Measurements from ENCODE around the gene PPFIBP2.

PPFIBP2 gene

DNA sequence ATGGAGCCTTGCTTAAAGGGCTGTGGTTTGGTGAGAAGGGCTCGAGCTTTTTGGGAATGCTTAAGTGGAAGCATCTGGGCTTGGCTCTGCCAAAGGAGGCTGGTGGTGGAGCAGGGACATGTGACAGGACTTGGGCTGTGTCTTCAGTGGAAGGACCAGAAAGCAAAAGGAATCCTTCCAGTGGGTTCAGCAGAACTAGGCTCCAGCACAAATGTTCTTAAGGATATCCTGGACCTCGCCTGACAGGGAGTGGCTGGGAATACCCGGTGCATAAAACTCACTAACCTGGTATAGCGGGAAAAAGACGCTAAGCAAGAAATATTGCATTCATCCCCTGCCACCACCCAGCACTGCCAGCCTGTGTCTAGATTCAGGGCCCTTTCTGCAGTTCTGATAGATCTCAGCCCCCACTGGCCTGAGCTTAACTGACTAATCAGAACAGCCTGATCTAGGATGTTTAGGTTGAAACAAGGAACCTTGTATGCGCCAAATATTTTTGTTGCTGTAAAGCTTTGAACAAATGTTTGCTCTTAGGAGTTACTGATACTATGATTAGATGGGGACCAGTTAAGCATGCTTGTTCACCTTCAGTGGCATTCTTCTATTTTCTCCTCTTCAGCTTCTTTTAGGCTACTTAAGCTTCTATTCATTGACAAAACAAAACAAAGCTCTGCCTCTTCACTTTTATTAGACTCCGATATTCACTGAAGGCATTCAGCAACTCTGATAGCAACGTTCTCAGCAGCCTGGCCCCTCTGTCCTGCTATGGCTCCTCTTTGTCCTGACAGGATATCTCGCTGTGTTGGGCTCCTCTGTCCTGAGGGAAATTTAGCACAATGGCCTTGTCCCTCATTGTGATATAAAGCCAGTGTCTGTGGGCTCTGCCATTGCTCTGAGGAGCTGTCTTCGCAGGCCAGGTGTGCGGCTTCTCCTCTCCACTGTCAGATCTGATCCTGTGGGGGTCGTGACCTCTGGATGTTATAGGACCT is 25.0 kb downstream of the PPFIBP2 start:
- no peak for DNase-seq (ENCODE audit: low read depth)
- TF ChIP-seq, protein P1, sequence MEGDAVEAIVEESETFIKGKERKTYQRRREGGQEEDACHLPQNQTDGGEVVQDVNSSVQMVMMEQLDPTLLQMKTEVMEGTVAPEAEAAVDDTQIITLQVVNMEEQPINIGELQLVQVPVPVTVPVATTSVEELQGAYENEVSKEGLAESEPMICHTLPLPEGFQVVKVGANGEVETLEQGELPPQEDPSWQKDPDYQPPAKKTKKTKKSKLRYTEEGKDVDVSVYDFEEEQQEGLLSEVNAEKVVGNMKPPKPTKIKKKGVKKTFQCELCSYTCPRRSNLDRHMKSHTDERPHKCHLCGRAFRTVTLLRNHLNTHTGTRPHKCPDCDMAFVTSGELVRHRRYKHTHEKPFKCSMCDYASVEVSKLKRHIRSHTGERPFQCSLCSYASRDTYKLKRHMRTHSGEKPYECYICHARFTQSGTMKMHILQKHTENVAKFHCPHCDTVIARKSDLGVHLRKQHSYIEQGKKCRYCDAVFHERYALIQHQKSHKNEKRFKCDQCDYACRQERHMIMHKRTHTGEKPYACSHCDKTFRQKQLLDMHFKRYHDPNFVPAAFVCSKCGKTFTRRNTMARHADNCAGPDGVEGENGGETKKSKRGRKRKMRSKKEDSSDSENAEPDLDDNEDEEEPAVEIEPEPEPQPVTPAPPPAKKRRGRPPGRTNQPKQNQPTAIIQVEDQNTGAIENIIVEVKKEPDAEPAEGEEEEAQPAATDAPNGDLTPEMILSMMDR (IDR thresholded peaks at IDR 0.05; ENCODE audit: low read length, missing control alignments): no peak
- H3K4me3 ChIP-seq (replicated peaks; ENCODE audit: low read depth, low read length): no peak overlapping the region

DNA sequence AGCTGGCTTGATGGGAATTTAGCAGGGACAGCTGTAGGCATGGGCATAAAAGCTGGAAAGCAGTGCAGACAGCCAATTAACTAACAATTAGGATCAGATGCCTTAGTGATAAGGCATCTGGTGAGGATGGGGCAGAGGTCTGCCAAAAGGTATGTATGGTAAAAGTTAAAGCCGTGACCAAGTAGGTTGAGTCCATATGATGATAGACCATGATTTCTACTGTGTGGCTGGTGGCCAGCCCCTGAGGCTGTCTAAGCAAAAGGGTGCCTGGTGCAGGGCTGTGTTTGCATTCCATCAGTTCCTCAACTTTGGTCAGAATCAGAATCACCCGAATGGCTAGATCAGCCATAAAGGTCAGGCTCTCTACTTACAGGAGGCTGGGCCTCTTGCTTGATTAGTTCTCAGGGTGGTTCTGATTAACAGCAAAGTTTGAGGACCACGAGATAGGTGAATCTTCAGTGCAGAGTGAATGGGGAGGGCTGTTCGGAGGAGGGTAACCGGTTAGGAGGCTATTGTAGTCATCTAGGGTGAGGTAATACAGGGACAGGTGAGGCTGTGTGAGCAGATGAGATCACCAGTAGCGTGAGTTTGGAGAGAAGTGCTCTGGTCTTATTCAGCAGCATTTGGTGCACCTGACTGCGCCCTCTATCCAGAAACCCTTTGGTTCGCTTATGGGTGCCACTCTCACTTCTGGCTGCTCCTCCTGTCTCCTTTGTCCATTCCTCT is 27.2 kb downstream of the PPFIBP2 start:
- H3K4me3 ChIP-seq (replicated peaks; ENCODE audit: low read depth, low read length): no peak overlapping the region
- DNase-seq (ENCODE audit: low read depth): no peak
- TF ChIP-seq, protein P1 (IDR thresholded peaks at IDR 0.05; ENCODE audit: low read length, missing control alignments): no peak

DNA sequence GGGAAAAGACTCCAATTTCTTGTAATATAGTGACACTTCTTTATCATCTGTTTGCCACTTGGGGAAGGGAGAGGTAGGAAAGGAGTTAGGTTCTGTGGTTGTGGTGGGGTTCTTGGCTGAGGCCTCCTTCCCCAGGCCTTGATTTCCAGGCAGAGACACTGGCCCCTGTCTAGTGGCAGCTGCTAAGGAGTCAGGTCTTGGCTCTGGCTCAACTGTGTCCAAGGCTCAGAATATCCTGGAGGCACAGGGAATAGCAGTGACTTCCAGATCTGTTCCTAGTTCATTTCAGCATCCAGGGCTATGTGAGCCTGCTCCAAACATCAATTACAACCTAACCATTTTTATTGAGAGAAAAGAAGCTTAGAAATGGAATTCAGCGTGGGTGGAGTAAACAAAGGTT is 29.5 kb downstream of the PPFIBP2 start:
- TF ChIP-seq, protein P1 (IDR thresholded peaks at IDR 0.05; ENCODE audit: low read length, missing control alignments): no peak
- no peak overlapping the region for H3K4me3 ChIP-seq (replicated peaks; ENCODE audit: low read depth, low read length)
- DNase-seq (ENCODE audit: low read depth): no peak

DNA sequence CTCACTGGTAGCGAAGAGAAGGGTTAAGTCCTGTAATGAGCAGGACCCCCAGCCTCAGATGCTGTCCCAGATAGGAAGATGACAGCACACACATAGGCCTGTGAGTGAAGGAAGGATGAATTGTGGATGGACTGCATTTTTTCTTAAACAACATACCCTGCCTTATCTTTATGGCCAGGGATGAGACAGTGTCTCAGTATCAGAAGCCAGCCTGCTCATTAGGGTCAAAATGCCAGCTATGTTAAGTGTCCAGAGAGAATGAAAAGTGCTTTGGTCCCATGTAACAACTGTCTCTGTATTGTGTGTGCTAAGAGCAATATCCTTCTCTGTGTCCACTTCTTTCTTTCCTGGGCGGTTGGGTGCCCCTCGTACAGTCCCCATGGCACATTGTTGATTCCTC is 30.2 kb downstream of the PPFIBP2 start:
- no peak for DNase-seq (ENCODE audit: low read depth)
- TF ChIP-seq, protein P1 (IDR thresholded peaks at IDR 0.05; ENCODE audit: low read length, missing control alignments): no peak
- H3K4me3 ChIP-seq (replicated peaks; ENCODE audit: low read depth, low read length): no peak overlapping the region

DNA sequence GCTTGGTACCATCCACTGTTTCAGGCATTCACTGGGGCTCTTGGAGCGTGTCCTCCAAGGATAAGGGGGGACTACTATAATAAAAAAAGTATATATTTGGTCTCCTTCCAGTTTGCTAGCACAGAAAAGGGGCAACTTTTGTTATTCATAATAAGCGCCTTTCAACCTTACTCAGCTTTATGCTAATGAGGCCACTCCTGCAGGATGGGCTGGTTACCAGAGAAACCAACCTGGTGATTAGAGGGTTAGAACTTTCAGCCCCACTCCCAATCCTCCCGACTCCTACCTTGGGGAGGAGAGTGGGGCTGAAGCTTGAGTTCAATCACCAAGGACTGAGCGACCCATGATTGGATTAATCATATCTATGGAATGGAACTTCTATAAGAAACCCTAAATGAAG is 31.8 kb downstream of the PPFIBP2 start:
- H3K4me3 ChIP-seq (replicated peaks; ENCODE audit: low read depth, low read length): no peak overlapping the region
- TF ChIP-seq, protein P1 (IDR thresholded peaks at IDR 0.05; ENCODE audit: low read length, missing control alignments): no peak
- no peak for DNase-seq (ENCODE audit: low read depth)

DNA sequence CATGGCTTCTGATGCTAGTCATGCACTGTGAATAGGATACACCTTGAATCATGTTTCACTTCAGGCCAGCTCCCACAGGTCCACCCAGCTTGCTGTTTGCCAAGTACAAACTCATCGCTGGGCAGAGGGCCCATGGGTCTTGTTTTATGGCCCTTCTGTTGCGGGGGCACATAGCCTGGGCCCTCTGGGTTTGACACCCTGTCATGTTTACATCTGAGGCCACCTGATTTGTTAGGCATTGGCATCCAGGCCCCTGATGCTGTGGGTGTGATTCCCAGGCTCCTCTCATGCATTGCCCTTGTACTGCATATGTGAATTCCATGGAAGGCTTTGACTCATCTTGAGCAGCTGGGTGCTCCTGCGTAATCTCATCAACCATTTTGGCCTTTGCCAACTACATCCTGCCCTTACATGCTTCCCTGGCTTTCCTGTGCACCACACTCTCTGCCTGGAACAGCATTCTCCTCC is 32.6 kb downstream of the PPFIBP2 start:
- no peak for DNase-seq (ENCODE audit: low read depth)
- TF ChIP-seq, protein P1 (IDR thresholded peaks at IDR 0.05; ENCODE audit: low read length, missing control alignments): no peak
- H3K4me3 ChIP-seq (replicated peaks; ENCODE audit: low read depth, low read length): no peak overlapping the region

All from fibroblast of pulmonary artery (primary cell).